Stimulated activated CD4-positive, alpha-beta T cell treated with anti-CD3 and anti-CD28 coated beads, Interleukin-1b, Interleukin-23, amount 100 ng/mL, for 4 hours (primary cell): ENCODE results near the gene ITPR2.
"Not testable (repeated sequence)": the region's sequence is repeated elsewhere in the genome, so short reads cannot be mapped to it uniquely, and the experiment has no call there.

ENCODE experiments used
- DNase-seq, 2 donors: peaks; one replicate each; pipeline ENCODE4 v3.0.0-alpha.2; 2020; ENCODE audit warnings: low read depth in 2 of 2

The ITPR2 gene

GRCh38 chr12:26453246-26453645 is 379.7 kb downstream of the ITPR2 start:
- DNase-seq, result no peak

- DNase-seq, result no peak
Measured at GRCh38 chr12:26452511-26452910, 380.5 kb downstream of the ITPR2 start.

GRCh38 chr12:26451763-26452162 is 381.2 kb downstream of the ITPR2 start:
- no peak for DNase-seq

DNA sequence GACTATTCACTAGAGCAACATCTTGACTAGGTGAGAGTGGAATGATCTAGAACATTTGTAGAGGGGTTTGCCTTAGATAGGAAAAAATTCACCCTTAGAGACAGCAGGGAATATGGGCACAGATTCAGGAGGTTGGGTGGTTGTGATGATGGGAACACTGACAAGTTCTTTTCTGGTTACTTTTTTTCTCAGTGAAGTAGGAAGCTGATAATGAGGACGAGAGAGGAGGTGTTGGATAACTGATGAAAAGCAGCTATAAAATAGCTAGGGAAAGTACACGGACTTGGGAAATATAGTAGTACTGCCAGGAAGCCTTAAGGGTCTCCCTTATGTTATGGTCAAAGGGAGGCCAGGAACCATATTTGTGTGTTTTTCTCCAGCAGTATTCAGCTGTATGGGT is 387.1 kb downstream of the ITPR2 start:
- DNase-seq, result no peak

DNA sequence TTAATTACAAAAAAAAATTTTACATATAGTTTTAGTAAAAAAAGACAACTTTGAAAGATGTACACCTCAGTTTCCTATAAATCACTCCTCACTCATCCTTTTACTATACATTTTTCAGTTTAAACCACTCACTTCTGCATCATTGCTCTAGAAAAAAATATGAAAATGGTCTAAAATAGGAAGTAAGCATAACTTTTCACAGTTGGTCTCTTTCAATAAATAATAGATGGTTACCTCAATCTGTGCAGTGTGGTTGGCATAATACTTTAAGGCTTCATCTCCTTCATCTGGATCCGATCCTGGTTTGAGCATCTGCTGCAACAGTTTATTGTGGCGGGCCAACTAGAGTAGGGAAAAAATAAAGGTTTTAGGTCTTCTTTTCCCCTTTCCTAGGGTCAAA is 389.7 kb downstream of the ITPR2 start:
- no peak for DNase-seq

DNA sequence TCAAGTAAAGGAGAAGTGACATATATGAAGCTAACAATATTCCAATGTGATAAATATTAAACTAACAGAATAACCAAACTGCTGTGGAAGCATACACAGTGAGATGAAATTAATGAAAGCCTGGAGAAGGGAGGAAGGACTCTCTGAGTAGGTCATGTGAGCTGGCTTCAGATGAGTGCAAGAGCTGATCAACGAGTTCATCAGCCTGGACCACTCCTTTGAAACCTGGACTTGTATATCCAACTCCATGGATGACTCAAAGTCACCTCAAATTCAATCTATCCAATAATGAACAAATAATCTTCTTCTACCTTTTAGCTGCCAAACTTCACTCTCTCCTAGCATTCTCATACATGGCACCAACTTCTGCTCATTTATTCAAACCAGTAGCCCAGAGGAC is 391.6 kb downstream of the ITPR2 start:
- no peak for DNase-seq

DNA sequence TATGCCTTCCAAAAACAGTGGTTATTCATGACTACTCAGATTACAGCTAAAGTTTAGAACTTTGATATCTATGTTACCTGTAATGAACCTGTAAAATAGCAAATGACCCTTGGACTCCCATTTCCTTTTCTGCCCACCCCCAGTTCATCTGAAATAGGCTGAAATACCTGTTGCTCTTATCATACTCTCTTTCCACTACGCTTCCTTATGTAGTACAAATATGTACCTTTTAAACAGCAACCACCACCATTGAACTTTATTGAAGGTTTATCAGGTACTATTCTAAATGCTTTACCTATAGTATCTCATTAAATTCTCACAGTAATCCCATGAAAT is 398.0 kb downstream of the ITPR2 start:
- no peak for DNase-seq

GRCh38 chr12:26434299-26435068 is 398.5 kb downstream of the ITPR2 start:
- no peak for DNase-seq

- DNase-seq, result not testable (repeated sequence)
Measured at GRCh38 chr12:26433701-26434100, 399.3 kb downstream of the ITPR2 start.

GRCh38 chr12:26431211-26431610 is 401.8 kb downstream of the ITPR2 start:
- no peak for DNase-seq

GRCh38 chr12:26430596-26430995 is 402.4 kb downstream of the ITPR2 start:
- DNase-seq, result not testable (repeated sequence)

DNA sequence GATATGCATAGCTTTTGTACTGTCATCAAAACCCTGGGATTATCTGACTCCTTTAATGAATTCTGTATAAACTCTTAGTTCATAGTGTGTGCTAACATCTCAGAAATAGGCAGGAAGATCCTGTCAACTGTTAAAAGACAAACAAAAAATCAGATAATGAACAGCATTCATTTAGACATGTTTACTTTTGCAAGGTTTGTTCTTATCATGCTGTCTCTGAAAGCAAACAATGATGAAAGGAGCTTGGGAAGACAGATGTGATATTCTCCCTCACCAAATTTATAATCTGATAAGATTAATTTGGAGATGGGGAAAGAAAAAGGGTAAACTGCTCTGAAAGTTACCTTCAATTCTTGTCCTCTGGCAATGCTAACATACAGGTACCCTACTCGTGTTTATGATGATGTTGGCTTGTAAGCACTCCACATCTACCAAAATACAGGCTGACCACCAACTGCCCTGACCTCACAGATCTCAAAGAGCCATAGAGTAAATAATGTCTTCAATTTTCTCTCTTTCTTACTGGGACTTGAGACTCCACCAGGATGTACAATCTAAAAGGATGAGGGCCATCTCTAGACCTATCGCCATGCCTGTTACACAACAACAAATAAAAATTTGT is 403.8 kb downstream of the ITPR2 start:
- DNase-seq, result no peak

DNA sequence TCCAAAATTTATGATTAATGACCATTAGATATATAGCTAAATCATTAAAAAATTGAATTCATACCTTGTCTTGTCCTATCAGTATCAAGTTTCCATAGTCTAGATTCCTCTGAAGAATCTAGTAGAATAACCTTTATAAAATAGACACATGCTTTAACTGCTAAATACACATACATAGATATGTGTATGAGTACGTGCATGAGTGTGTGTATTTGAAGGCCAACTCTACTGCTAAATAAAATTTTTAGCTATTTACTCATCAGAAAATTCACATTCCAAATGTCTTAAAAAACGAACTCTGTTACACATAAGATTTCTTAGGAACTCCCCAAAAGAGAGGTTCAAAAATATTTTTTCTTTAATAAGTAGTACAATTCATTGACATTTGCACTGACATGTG is 404.6 kb downstream of the ITPR2 start:
- no peak for DNase-seq

GRCh38 chr12:26426652-26427051 is 406.3 kb downstream of the ITPR2 start:
- DNase-seq, result no peak

GRCh38 chr12:26425587-26426260 is 407.3 kb downstream of the ITPR2 start:
- DNase-seq, result no peak

DNA sequence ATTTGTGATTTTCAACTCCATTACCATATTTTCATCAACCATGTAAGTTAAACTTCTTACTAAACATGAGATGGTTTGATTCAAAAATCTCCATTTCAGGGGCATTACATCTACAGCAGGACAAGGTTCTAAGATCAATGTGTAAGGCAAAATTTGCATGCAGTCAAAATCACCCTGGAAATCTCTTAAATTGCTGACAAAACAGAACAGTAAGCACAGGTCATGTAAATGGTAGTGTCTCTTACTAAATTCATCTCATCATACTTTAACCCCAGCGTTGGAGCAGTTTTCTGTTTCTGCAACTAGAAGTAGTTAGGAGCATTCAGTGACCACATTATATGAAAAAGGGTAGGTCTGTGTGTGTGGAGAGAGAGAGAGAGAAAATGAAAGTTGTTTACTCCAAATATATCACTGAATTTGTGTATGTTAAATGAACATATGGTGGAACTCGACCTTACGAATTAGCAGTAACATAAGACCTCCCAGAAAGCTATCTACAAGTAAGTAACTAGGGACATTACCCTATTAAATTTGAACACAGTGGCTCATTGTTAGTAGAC is 410.1 kb downstream of the ITPR2 start:
- DNase-seq, result no peak

DNA sequence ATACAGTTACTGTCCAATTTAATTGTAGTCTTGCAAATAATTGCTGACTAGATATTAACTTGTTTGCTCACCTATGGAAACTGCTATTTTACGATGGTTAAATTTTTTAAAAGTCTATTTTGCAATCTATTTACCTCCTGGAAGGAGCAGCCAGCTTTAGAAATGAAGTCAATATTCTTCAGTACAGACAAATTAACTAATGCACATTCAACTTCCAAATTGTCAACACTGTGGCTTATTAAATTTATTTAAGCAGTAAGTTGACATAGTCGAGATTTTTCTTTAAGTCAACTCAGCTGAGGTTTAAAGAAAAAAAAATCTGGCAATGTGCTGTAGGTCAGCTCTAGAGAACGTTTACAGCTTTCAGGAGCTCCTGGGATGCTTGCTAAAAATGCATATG is 416.4 kb downstream of the ITPR2 start:
- no peak for DNase-seq

DNA sequence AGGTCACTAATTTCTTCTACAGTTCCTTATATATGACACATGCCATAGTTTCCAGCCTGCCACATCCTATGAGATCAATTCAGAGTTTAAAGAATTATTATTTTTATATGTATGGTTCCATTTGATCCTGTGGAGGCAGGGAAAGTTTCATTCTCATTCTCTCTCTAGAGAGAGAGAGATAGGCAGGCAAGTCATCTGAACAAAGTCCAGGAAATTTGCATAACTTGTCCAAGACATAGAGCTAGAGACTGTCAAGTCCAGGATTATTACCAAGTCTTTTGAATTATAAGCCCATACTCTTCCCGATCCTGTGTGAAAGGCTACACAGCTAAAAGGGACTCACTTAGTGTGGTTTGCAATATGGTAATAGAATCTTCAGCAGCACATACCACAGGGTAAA is 422.3 kb downstream of the ITPR2 start:
- no peak for DNase-seq

DNA sequence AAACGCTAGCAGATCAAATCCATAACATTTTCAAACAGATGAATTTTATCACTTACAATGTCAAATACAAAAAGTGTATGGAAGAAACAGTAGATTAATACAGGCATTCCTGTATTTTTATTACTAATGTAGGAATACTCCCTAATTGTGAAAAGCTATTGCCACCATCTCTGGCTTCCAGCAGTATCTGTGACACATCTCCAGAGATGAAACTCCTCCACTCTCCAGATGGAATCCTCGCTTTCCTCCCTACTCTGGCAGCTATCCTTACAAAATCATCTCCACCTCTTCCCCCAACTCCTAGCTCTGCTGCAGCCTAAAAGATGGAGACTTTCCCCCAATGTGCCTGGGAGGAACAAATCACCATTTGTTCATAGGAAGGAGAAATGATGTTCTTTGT is 426.2 kb downstream of the ITPR2 start:
- DNase-seq, result no peak

- DNase-seq, result no peak
Measured at GRCh38 chr12:26406391-26406790, 426.6 kb downstream of the ITPR2 start.

GRCh38 chr12:26403601-26404000 is 429.4 kb downstream of the ITPR2 start:
- DNase-seq, result no peak

GRCh38 chr12:26402648-26403047 is 430.3 kb downstream of the ITPR2 start:
- DNase-seq, result no peak

- no peak for DNase-seq
Measured at GRCh38 chr12:26401874-26402273, 431.1 kb downstream of the ITPR2 start.
